Peyer's patch (tissue), 4 donors: Measurements from ENCODE around the gene PNPLA3. TPM values are rescaled to one million over a fixed set of nuclear protein-coding genes. Genes with fewer than 3 reads are reported as not detected.

Source experiments
- DNase-seq, 3 donors: peaks; one replicate each; pipeline ENCODE4 v3.0.0-alpha.2; 2017 to 2019
- H3K27ac ChIP-seq, 4 donors: fragments of 200-600 bp; sonication (generic); one replicate each; pipeline ENCODE4 v1.5.1; 2016 to 2019
- H3K27me3 ChIP-seq, 2 donors: fragments of 200-600 bp; sonication (generic); one replicate each; pipeline ENCODE4 v1.5.1; 2019
- H3K36me3 ChIP-seq, 3 donors: fragments of 200-600 bp; sonication (generic); one replicate each; pipeline ENCODE4 v1.5.1; 2016 to 2019
- H3K4me1 ChIP-seq, 4 donors: fragments of 200-600 bp; sonication (generic); one replicate each; pipeline ENCODE4 v1.5.1; 2016 to 2019
- H3K4me3 ChIP-seq, 4 donors: fragments of 200-600 bp; sonication (generic); 1 replicate in 3 of 4; 2 replicates in 1 of 4; pipeline ENCODE4 v1.5.1; 2016 to 2019; ENCODE audit warnings: mild to moderate bottlenecking in 1 of 4
- H3K9me3 ChIP-seq, 4 donors: fragments of 200-600 bp; sonication (generic); one replicate each; pipeline ENCODE4 v1.5.1; 2016 to 2019; ENCODE audit warnings: mild to moderate bottlenecking in 1 of 4
- POLR2A ChIP-seq, 2 donors: fragments of 450-650 bp; IDR thresholded peaks; one replicate each; pipeline ENCODE4 v1.5.1; 2017; ENCODE audit warnings: antibody characterized with exemption in 2 of 2, mild to moderate bottlenecking in 2 of 2, moderate library complexity in 2 of 2
- total RNA-seq, 4 donors: library from RNA; depleted of rRNA; stranded (reverse); fragments of >200 nt; gene quantifications; one replicate each; pipeline ENCODE4 v1.1.0, GENCODE V29; 2016
- TF ChIP-seq, protein P1 (sequence below), 6 experiments: fragments of 450-650 bp in 4 of 6; fragments of 200-600 bp in 2 of 6; sonication (generic) in 1 of 6; IDR thresholded peaks; one replicate each; pipeline ENCODE4 v1.5.1; 2017 to 2019; ENCODE audit warnings: antibody characterized with exemption in 6 of 6, mild to moderate bottlenecking in 3 of 6, moderate library complexity in 1 of 6

The PNPLA3 gene
- total RNA-seq, 4 donors from 2014 or later = 0.80 to 6.6 (median 2.5) TPM

GRCh38 chr22:43926349-43926710 is 2.7 kb downstream of the PNPLA3 start:
- Histone ChIP-seq H3K36me3 (no peaks in the 10 kb centered on the region), H3K27ac (no peak overlapping the region), H3K4me3 (no peak overlapping the region), H3K4me1 (peaks cover 0 to 7% (median 3%) of the 10 kb centered on the region in 4 donors), H3K9me3 (peaks cover 0 to 8% (median 0%) of the 10 kb centered on the region in 4 donors), H3K27me3 (no peaks in the 10 kb centered on the region)
- no peak for DNase-seq
- no peak for TF ChIP-seq POLR2A (IDR thresholded peaks at IDR 0.05)
- TF ChIP-seq, protein P1, sequence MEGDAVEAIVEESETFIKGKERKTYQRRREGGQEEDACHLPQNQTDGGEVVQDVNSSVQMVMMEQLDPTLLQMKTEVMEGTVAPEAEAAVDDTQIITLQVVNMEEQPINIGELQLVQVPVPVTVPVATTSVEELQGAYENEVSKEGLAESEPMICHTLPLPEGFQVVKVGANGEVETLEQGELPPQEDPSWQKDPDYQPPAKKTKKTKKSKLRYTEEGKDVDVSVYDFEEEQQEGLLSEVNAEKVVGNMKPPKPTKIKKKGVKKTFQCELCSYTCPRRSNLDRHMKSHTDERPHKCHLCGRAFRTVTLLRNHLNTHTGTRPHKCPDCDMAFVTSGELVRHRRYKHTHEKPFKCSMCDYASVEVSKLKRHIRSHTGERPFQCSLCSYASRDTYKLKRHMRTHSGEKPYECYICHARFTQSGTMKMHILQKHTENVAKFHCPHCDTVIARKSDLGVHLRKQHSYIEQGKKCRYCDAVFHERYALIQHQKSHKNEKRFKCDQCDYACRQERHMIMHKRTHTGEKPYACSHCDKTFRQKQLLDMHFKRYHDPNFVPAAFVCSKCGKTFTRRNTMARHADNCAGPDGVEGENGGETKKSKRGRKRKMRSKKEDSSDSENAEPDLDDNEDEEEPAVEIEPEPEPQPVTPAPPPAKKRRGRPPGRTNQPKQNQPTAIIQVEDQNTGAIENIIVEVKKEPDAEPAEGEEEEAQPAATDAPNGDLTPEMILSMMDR (IDR thresholded peaks at IDR 0.05) = no peak

DNA sequence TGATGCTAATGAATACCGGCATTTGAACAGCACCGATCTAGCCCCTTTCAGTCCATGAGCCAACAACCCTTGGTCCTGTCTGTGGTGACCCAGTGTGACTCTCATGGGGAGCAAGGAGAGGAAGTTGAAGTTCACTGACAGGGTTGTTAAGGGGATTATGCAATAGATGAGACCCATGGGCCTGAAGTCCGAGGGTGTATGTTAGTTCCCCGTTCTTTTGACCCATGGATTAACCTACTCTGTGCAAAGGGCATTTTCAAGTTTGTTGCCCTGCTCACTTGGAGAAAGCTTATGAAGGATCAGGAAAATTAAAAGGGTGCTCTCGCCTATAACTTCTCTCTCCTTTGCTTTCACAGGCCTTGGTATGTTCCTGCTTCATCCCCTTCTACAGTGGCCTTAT is 4.9 kb downstream of the PNPLA3 start:
- Histone ChIP-seq H3K27me3 (no peaks in the 10 kb centered on the region), H3K27ac (no peak overlapping the region), H3K9me3 (peaks cover 0 to 8% (median 0%) of the 10 kb centered on the region in 4 donors), H3K36me3 (no peaks in the 10 kb centered on the region), H3K4me3 (no peak overlapping the region), H3K4me1 (peaks cover 0 to 7% (median 3%) of the 10 kb centered on the region in 4 donors)
- TF ChIP-seq, protein P1 (IDR thresholded peaks at IDR 0.05) = no peak
- no peak for TF ChIP-seq POLR2A (IDR thresholded peaks at IDR 0.05)
- no peak for DNase-seq

GRCh38 chr22:43928908-43929307 is 5.3 kb downstream of the PNPLA3 start:
- DNase-seq = no peak
- no peaks in the 10 kb centered on the region for H3K27me3 ChIP-seq
- H3K36me3 ChIP-seq = no peaks in the 10 kb centered on the region
- TF ChIP-seq, protein P1 (IDR thresholded peaks at IDR 0.05) = no peak
- TF ChIP-seq POLR2A (IDR thresholded peaks at IDR 0.05) = no peak
- H3K4me3 ChIP-seq = no peak overlapping the region
- H3K9me3 ChIP-seq = peaks cover 0 to 6% (median 0%) of the 10 kb centered on the region in 4 donors
- peaks cover 0 to 6% (median 2%) of the 10 kb centered on the region in 4 donors for H3K4me1 ChIP-seq
- no peak overlapping the region for H3K27ac ChIP-seq

DNA sequence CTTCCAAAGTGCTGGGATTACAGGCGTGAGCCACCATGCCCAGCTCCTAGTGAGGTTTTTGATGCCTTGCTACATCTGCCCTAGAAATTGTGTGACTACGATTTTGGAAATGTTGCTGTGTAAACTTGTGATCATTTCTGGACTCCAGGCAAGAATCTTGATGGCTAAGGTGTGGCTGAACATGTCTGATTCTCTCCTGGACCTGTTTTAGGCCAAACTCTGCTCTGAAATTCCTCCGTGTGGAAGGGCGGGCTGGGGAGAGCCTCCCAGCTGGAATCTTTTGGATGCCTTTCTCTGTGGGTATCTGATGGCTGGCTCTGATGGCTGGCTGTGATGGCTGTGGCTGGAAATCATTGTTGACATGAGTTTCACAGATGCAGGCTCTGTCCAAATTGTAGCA is 8.2 kb downstream of the PNPLA3 start:
- Histone ChIP-seq H3K4me3 (no peak overlapping the region), H3K27me3 (no peaks in the 10 kb centered on the region), H3K27ac (no peak overlapping the region), H3K9me3 (no peaks in the 10 kb centered on the region), H3K4me1 (no peaks in the 10 kb centered on the region), H3K36me3 (no peaks in the 10 kb centered on the region)
- no peak for DNase-seq
- TF ChIP-seq, protein P1 (IDR thresholded peaks at IDR 0.05) = no peak
- TF ChIP-seq POLR2A (IDR thresholded peaks at IDR 0.05) = no peak

- Histone ChIP-seq H3K9me3 (no peaks in the 10 kb centered on the region), H3K27me3 (no peaks in the 10 kb centered on the region), H3K36me3 (no peaks in the 10 kb centered on the region), H3K27ac (no peak overlapping the region), H3K4me1 (no peaks in the 10 kb centered on the region), H3K4me3 (no peak overlapping the region)
- TF ChIP-seq POLR2A (IDR thresholded peaks at IDR 0.05) = no peak
- TF ChIP-seq, protein P1 (IDR thresholded peaks at IDR 0.05) = no peak
- no peak for DNase-seq
Measured at GRCh38 chr22:43941449-43941848, 17.8 kb downstream of the PNPLA3 start.
